Nephron (organoid): ENCODE measurements around the gene NCF4.

Experiments
- H3K27ac Mint-ChIP-seq, 3 experiments: 2 replicates each; pipeline ENCODE4 v1.8.0; 2020; ENCODE audit warnings: mixed read lengths in 3 of 3, mild to moderate bottlenecking in 2 of 3, moderate library complexity in 1 of 3
- H3K27me3 Mint-ChIP-seq: 2 replicates; pipeline ENCODE4 v1.8.0; 2021; ENCODE audit warnings: low read depth, mild to moderate bottlenecking, moderate library complexity, mixed read lengths
- H3K36me3 Mint-ChIP-seq: 2 replicates; pipeline ENCODE4 v1.8.0; 2020; ENCODE audit warnings: low read depth, mixed read lengths
- H3K4me1 Mint-ChIP-seq: 2 replicates; pipeline ENCODE4 v1.8.0; 2020; ENCODE audit warnings: mixed read lengths
- H3K4me3 Mint-ChIP-seq, 3 experiments: 2 replicates each; pipeline ENCODE4 v1.8.0; 2020; ENCODE audit warnings: mild to moderate bottlenecking in 3 of 3, mixed read lengths in 3 of 3, moderate library complexity in 2 of 3
- H3K9me3 Mint-ChIP-seq: 2 replicates; pipeline ENCODE4 v1.8.0; 2020; ENCODE audit warnings: mixed read lengths
- TF ChIP-seq, protein P1 (sequence below), 3 experiments: fragments of 200-600 bp; sonication (generic); IDR thresholded peaks; one replicate each; pipeline ENCODE4 v1.5.0; 2021; ENCODE audit warnings: antibody characterized with exemption in 3 of 3; ENCODE audit not compliant: unreplicated experiment in 3 of 3

NCF4 gene

DNA sequence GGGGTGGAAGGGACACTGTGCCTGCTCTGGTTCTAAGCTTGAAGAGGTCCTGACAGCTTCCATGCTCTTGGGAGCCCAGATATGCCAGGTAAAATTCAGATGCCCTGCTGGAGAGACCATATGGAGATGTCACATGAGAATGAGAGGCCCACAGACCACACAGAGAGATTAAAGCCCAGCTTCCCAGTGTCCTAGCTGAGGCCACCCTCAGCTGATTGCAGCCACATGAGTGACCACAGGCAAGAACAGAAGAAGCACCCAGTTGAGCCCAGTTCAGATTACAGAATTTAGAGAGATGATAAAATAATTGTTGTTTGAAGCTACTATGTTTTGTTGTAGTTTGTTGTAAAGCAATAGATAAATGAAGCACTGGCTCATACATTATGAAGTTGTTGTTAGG lies 29.6 kb upstream of the NCF4 start:
- TF ChIP-seq, protein P1, sequence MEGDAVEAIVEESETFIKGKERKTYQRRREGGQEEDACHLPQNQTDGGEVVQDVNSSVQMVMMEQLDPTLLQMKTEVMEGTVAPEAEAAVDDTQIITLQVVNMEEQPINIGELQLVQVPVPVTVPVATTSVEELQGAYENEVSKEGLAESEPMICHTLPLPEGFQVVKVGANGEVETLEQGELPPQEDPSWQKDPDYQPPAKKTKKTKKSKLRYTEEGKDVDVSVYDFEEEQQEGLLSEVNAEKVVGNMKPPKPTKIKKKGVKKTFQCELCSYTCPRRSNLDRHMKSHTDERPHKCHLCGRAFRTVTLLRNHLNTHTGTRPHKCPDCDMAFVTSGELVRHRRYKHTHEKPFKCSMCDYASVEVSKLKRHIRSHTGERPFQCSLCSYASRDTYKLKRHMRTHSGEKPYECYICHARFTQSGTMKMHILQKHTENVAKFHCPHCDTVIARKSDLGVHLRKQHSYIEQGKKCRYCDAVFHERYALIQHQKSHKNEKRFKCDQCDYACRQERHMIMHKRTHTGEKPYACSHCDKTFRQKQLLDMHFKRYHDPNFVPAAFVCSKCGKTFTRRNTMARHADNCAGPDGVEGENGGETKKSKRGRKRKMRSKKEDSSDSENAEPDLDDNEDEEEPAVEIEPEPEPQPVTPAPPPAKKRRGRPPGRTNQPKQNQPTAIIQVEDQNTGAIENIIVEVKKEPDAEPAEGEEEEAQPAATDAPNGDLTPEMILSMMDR (IDR thresholded peaks at IDR 0.05; ENCODE audit: unreplicated experiment in 3 of 3) = no peak
- no peak overlapping the region for H3K27ac Mint-ChIP-seq
- H3K27me3 Mint-ChIP-seq = peaks cover 17% of the 10 kb centered on the region
- peaks cover 13% of the 10 kb centered on the region for H3K4me1 Mint-ChIP-seq
- H3K36me3 Mint-ChIP-seq = no peaks in the 10 kb centered on the region
- peaks cover 5% of the 10 kb centered on the region for H3K9me3 Mint-ChIP-seq
- no peak overlapping the region for H3K4me3 Mint-ChIP-seq

DNA sequence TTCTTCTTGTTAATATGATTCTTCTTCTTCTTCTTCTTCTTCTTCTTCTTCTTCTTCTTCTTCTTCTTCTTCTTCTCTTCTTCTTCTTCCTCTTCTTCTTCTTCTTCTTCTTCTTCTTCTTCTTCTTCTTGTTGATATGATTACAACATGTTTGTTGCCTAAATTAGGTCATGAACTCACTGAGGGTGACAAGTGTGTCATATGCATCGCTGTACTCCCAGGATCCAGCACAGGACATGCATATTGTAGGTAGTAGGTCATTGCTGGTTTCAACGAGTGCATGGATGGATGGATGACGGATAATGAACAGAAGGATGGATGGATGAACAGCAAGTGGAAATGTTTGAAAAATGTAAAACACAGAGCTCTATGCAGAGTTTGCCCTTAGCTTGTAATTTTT lies 29.1 kb upstream of the NCF4 start:
- H3K27ac Mint-ChIP-seq = no peak overlapping the region
- H3K9me3 Mint-ChIP-seq = peaks cover 5% of the 10 kb centered on the region
- no peaks in the 10 kb centered on the region for H3K36me3 Mint-ChIP-seq
- H3K4me3 Mint-ChIP-seq = no peak overlapping the region
- peaks cover 11% of the 10 kb centered on the region for H3K4me1 Mint-ChIP-seq
- peaks cover 17% of the 10 kb centered on the region for H3K27me3 Mint-ChIP-seq
- TF ChIP-seq, protein P1 (IDR thresholded peaks at IDR 0.05; ENCODE audit: unreplicated experiment in 3 of 3) = no peak

DNA sequence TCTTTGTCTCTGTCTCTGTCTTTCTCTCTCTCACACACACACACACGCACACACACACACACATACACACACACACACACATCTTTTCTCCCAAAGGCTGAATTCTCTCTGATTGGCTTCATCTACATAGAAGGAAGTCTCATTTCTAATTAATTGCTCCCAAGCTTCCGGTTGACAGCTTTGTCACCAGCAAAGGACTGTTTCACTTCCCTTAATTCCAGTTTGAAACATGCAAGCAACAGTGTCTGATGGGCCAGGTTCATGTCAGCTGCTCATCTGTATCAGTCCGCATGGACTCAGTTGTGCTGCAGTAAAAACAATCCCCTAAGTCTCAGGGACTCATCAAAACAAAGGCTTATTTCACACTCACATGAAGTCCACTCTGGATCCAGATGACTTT lies 27.7 kb upstream of the NCF4 start:
- peaks cover 17% of the 10 kb centered on the region for H3K27me3 Mint-ChIP-seq
- no peak overlapping the region for H3K4me3 Mint-ChIP-seq
- peaks cover 9% of the 10 kb centered on the region for H3K9me3 Mint-ChIP-seq
- H3K27ac Mint-ChIP-seq = no peak overlapping the region
- TF ChIP-seq, protein P1 (IDR thresholded peaks at IDR 0.05; ENCODE audit: unreplicated experiment in 3 of 3) = no peak
- H3K36me3 Mint-ChIP-seq = no peaks in the 10 kb centered on the region
- H3K4me1 Mint-ChIP-seq = peaks cover 9% of the 10 kb centered on the region

DNA sequence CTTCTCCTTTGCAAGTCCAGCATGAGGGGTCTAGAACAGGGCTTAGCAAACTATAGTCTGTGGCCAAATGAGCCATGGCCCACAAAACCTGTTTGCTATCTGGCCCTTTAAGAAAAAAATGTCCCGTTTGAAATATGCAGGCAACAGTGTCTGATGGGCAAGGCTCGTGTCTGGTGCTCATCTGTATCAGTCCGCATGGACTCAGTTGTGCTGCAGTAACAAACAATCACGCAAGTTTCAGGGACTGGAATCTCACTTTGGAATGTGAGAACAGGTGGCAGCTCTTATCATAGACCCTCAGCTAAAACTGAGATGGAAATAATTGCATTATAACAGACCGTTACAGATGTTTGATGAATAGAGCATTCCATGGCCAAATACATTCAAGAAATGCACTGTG lies 24.9 kb upstream of the NCF4 start:
- Mint-ChIP-seq H3K36me3 (no peaks in the 10 kb centered on the region), H3K4me1 (peaks cover 12% of the 10 kb centered on the region), H3K4me3 (no peak overlapping the region), H3K9me3 (peaks cover 12% of the 10 kb centered on the region), H3K27ac (no peak overlapping the region), H3K27me3 (peaks cover 14% of the 10 kb centered on the region)
- TF ChIP-seq, protein P1 (IDR thresholded peaks at IDR 0.05; ENCODE audit: unreplicated experiment in 3 of 3) = no peak

DNA sequence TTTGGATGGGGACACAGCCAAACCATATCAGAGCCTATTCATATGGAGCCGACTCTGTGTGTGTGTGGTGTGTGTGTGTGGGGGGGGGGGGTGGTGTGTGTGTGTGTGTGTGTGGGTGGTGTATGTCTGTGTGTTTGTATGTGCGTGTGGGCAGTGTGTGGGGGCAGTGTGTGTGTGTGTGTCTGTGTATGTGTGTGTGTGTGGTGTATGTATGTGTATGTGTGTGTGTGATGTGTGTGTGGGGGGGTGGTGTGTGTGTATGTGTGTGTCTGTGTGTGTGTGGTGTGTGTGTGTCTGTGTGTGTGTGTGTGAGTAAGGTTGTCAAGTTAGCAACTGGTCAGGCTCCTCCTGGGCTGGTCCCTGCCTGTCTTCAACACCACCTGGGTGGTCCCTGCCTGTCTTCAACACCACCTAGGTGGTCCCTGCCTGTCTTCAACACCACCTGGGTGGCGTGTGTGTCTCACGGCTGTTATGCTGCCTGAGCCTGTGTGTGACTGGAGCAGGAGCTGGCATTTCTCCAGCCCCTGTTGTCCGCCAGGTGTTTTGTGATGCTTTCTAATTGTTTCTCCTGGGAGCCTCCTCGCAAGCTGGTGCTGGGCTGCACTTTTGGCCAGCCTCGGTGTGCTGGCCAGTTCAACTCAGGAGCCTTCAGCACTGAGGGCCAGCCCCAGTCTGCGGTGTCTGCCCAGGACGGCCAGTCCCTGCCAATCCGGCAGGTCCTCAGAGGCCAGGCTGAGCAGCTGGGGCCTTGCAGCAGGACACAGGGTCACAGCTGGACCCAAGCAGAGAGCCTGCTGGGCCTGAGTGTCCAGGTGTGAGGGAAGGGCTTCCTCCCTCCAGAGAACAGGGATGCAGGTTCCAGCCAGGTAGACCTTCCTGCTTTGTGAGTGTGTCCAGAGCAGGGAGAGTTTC lies 22.4 kb upstream of the NCF4 start:
- no peaks in the 10 kb centered on the region for H3K36me3 Mint-ChIP-seq
- TF ChIP-seq, protein P1 (IDR thresholded peaks at IDR 0.05; ENCODE audit: unreplicated experiment in 3 of 3) = no peak
- H3K27me3 Mint-ChIP-seq = peaks cover 5% of the 10 kb centered on the region
- no peak overlapping the region for H3K27ac Mint-ChIP-seq
- peaks cover 12% of the 10 kb centered on the region for H3K4me1 Mint-ChIP-seq
- H3K9me3 Mint-ChIP-seq = peaks cover 8% of the 10 kb centered on the region
- no peak overlapping the region for H3K4me3 Mint-ChIP-seq
